HCT116 (cell line): ENCODE data around the gene PLEKHA5. TPM values are rescaled to one million over a fixed set of nuclear protein-coding genes. Genes with fewer than 3 reads are reported as not detected.

Experiments
- ATAC-seq: fragments of 200-7000 bp; cut with Tn5 transposase; 2 replicates; pipeline ENCODE4 v1.9.1; 2020; ENCODE audit warnings: mild to moderate bottlenecking, moderate library complexity
- BruUV-seq: library from RNA; stranded (reverse); fragments of 400-500 nt; replicated peaks from 2 replicates; lab custom pipeline; 2021; lab: Mats Ljungman, UMichigan
- CTCF ChIA-PET: fragments of 300-600 bp; sonication (Branson Sonifier 250); formaldehyde crosslinking; loops from one replicate; lab custom pipeline; 2021; ENCODE audit warnings: antibody characterized with exemption; lab: Charles Lee
- POLR2A ChIA-PET: fragments of 300-600, 350-600 bp; sonication (Branson Sonifier 250); formaldehyde crosslinking; loops from one replicate; lab custom pipeline; 2021; ENCODE audit warnings: antibody characterized with exemption; lab: Charles Lee
- RAD21 ChIA-PET, 2 experiments: fragments of 300-600 bp; sonication (Branson Sonifier 250); formaldehyde crosslinking; loops; one replicate each; lab custom pipeline; 2023; ENCODE audit warnings: low total read pairs in 2 of 2; ENCODE audit not compliant: uncharacterized antibody in 2 of 2, unreplicated experiment in 2 of 2, low non-redundant PET in 1 of 2; lab: Charles Lee
- DNase-seq: peaks from one replicate; pipeline ENCODE4 v3.0.0-alpha.2; 2010; ENCODE audit warnings: low read depth, low spot score
- H2AFZ ChIP-seq: fragments of 200-600 bp; shearing (Covaris generic), sonication (generic); 2 replicates; pipeline ENCODE4 v1.6.1; 2017; ENCODE audit warnings: low read depth, mixed run types, mixed read lengths, antibody characterized with exemption, low read length; ENCODE audit not compliant: poor library complexity, severe bottlenecking
- H3K27ac ChIP-seq: 2 replicates; pipeline ENCODE4 v1.5.1; 2012; ENCODE audit warnings: low read depth, low read length
- H3K27me3 ChIP-seq: fragments of 200-600 bp; sonication (generic); 2 replicates; pipeline ENCODE4 v1.6.1; 2016; ENCODE audit warnings: mixed run types, low read length, mixed read lengths; ENCODE audit not compliant: insufficient read depth
- H3K36me3 ChIP-seq, 2 experiments: fragments of 200-500 bp in 1 of 2; fragments of 200-600 bp in 1 of 2; sonication (Bioruptor generic) in 1 of 2; sonication (generic) in 1 of 2; 2 replicates each; pipeline versions ENCODE4 v1.5.1 to v1.6.1; 2014 to 2016; ENCODE audit warnings: low read length in 2 of 2, inconsistent platforms in 1 of 2, mixed read lengths in 1 of 2, mixed run types in 1 of 2; ENCODE audit not compliant: insufficient read depth in 2 of 2, control insufficient read depth in 1 of 2
- H3K4me1 ChIP-seq, 2 experiments: fragments of 200-600 bp in 1 of 2; sonication (generic) in 1 of 2; 2 replicates each; pipeline versions ENCODE4 v1.5.1 to v1.6.1; 2012 to 2017; ENCODE audit warnings: low read length in 2 of 2, inconsistent platforms in 1 of 2, mild to moderate bottlenecking in 1 of 2, mixed read lengths in 1 of 2, mixed run types in 1 of 2, moderate library complexity in 1 of 2; ENCODE audit not compliant: insufficient read depth in 2 of 2, control insufficient read depth in 1 of 2
- H3K4me2 ChIP-seq: fragments of 200-600 bp; sonication (generic); 2 replicates; pipeline ENCODE4 v1.6.1; 2017; ENCODE audit warnings: mixed run types, low read length, mixed read lengths
- H3K4me3 ChIP-seq, 2 experiments: fragments of 200-600 bp in 1 of 2; sonication (generic) in 1 of 2; replicated peaks in 1 of 2; 2 replicates each; pipeline ENCODE4 v1.5.1; 2011 to 2016; ENCODE audit warnings: low read length in 2 of 2, control low read depth in 1 of 2, low read depth in 1 of 2, mild to moderate bottlenecking in 1 of 2, mixed read lengths in 1 of 2, mixed run types in 1 of 2
- H3K79me2 ChIP-seq: fragments of 200-600 bp; sonication (generic); 2 replicates; pipeline ENCODE4 v1.6.1; 2017; ENCODE audit warnings: mild to moderate bottlenecking, mixed run types, low read length, moderate library complexity, mixed read lengths; ENCODE audit not compliant: insufficient read depth
- H3K9ac ChIP-seq: fragments of 200-600 bp; sonication (generic); 2 replicates; pipeline ENCODE4 v1.6.1; 2016; ENCODE audit warnings: low read length, mixed read lengths
- H3K9me2 ChIP-seq: fragments of 200-600 bp; sonication (generic), shearing (Covaris generic); 2 replicates; pipeline ENCODE4 v1.6.1; 2017; ENCODE audit warnings: mixed run types, mild to moderate bottlenecking, moderate library complexity; ENCODE audit not compliant: insufficient read depth
- H3K9me3 ChIP-seq, 2 experiments: fragments of 200-500 bp in 1 of 2; fragments of 200-600 bp in 1 of 2; sonication (Bioruptor generic) in 1 of 2; sonication (generic) in 1 of 2; 2 replicates each; pipeline ENCODE4 v1.6.1; 2014 to 2017; ENCODE audit warnings: low read length in 2 of 2, mixed read lengths in 2 of 2, inconsistent platforms in 1 of 2, low read depth in 1 of 2, mild to moderate bottlenecking in 1 of 2, mixed run types in 1 of 2, moderate library complexity in 1 of 2; ENCODE audit not compliant: control insufficient read depth in 1 of 2, insufficient read depth in 1 of 2
- H4K20me1 ChIP-seq: fragments of 200-600 bp; sonication (generic), shearing (Covaris generic); 2 replicates; pipeline ENCODE4 v1.6.1; 2017; ENCODE audit warnings: mixed run types, mild to moderate bottlenecking, moderate library complexity; ENCODE audit not compliant: insufficient read depth
- ATF3 ChIP-seq: IDR thresholded peaks from 2 replicates; pipeline ENCODE4 v1.6.1; 2012
- EZH2phosphoT487 ChIP-seq: fragments of 200-600 bp; IDR thresholded peaks from 2 replicates; pipeline ENCODE4 v1.6.1; 2018; ENCODE audit warnings: antibody characterized with exemption, borderline replicate concordance
- REST ChIP-seq: IDR thresholded peaks from 2 replicates; pipeline ENCODE4 v1.6.1; 2012; ENCODE audit warnings: low read depth
- intact Hi-C: fragments of 100-400 bp; cut with micrococcal nuclease; formaldehyde crosslinking; loops from 2 replicates; pipeline ENCODE4 v1.10.0; 2022
- total RNA-seq: library from RNA; stranded (reverse); gene quantifications from one replicate; pipeline ENCODE4 v1.2.1, GENCODE V29; 2021; ENCODE audit not compliant: unreplicated experiment
- TF ChIP-seq, protein P1 (sequence below): IDR thresholded peaks from 2 replicates; pipeline ENCODE4 v1.6.1; 2012

PLEKHA5 gene
- total RNA-seq, 1 experiment from 2014 or later, result 18.9 TPM

GRCh38 chr12:19411234-19412204, 282.0 kb downstream of the PLEKHA5 start:
- intact Hi-C loops, result no loop called here
- no peak overlapping the region for H3K4me2 ChIP-seq
- no peaks in the 10 kb centered on the region for H3K79me2 ChIP-seq
- no peak overlapping the region for H3K9ac ChIP-seq
- no peak overlapping the region for H3K27ac ChIP-seq
- ATAC-seq, result no peak
- H3K9me3 ChIP-seq, result no peaks in the 10 kb centered on the region
- POLR2A ChIA-PET, result no interaction called here
- H3K27me3 ChIP-seq, result no peaks in the 10 kb centered on the region
- TF ChIP-seq EZH2phosphoT487, result no peak
- TF ChIP-seq, protein P1, sequence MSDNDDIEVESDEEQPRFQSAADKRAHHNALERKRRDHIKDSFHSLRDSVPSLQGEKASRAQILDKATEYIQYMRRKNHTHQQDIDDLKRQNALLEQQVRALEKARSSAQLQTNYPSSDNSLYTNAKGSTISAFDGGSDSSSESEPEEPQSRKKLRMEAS, result no peak
- no peak for TF ChIP-seq ATF3
- TF ChIP-seq REST, result no peak
- no peak overlapping the region for H2AFZ ChIP-seq
- H3K4me1 ChIP-seq, result no peaks in the 10 kb centered on the region
- no peaks in the 10 kb centered on the region for H3K36me3 ChIP-seq
- RAD21 ChIA-PET, result no interaction called here
- DNase-seq, result no peak
- CTCF ChIA-PET, result no interaction called here
- H3K4me3 ChIP-seq, result no peak overlapping the region
- no peaks in the 10 kb centered on the region for H3K9me2 ChIP-seq
- H4K20me1 ChIP-seq, result no peaks in the 10 kb centered on the region
- no TSS peak for BruUV-seq
